ENCODE data around the gene TTC34.

DNA sequence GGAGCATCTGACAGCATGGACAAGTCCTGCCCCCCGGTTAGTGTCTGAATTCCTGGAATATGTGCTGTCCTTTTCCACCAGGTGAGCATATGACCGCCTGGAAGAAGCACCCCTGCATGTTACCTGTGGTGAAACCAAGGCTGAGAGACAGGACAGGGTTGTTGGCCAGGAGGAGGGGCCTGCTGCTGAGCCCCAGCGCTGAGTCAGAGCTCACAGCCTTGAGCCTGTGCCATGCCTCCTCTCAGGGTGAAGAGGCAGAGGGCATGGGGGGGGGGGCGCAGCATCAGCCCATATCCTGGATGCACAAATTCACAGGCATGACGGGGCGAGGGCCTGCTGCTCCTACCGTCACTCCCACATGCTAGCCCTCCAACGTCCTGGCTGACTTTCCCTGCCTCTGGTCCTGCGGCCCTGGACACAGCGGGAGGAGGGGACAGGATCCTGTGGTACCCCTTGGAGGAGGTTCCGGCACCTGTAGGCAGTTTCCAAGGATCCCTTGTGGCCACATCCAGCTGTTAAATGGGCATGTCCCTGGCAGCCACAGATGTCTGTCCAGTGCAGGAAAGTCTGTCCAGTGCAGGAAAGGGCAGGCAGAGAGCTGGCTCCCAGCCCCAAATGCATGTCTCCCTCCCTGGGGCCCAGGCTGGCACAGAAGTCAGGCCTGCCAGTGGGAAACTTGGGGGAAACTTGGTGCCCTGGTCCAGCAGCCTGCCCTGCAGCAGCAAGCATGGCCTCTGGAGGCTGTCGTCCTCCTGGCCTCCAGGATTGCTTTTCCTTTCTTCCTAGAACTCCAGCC is 23.9 kb downstream of the TTC34 start:
- TF ChIP-seq EP300 (IDR thresholded peaks at IDR 0.05) = no peak
- TF ChIP-seq CTCF (IDR thresholded peaks at IDR 0.05) = no peak
- no peak for TF ChIP-seq POLR2A (IDR thresholded peaks at IDR 0.05)
